ENCODE measurements around the gene HEATR3.

The HEATR3 gene

GRCh38 chr16:50069060-50069459 is 3.3 kb downstream of the HEATR3 start:
- no peak overlapping the region for H3K4me3 ChIP-seq (ENCODE audit: severe bottlenecking)
- H3K9me3 ChIP-seq (ENCODE audit: severe bottlenecking): no peaks in the 10 kb centered on the region
- peaks cover 49% of the 10 kb centered on the region for H3K36me3 ChIP-seq (ENCODE audit: low read depth)
- no peak for TF ChIP-seq CTCF (IDR thresholded peaks at IDR 0.05; ENCODE audit: poor library complexity, severe bottlenecking)
- H3K27ac ChIP-seq (ENCODE audit: poor library complexity, severe bottlenecking): no peak overlapping the region
- no peaks in the 10 kb centered on the region for H3K4me1 ChIP-seq (ENCODE audit: insufficient read depth, poor library complexity, severe bottlenecking)
- ATAC-seq (ENCODE audit: low read depth) (no peak), DNase-seq (ENCODE audit: low spot score) (no peak)
- H3K27me3 ChIP-seq (ENCODE audit: insufficient read depth, poor library complexity, severe bottlenecking): no peaks in the 10 kb centered on the region

- DNase-seq (ENCODE audit: low spot score) (no peak), ATAC-seq (ENCODE audit: low read depth) (no peak)
- no peaks in the 10 kb centered on the region for H3K4me1 ChIP-seq (ENCODE audit: insufficient read depth, poor library complexity, severe bottlenecking)
- no peak overlapping the region for H3K27ac ChIP-seq (ENCODE audit: poor library complexity, severe bottlenecking)
- no peaks in the 10 kb centered on the region for H3K27me3 ChIP-seq (ENCODE audit: insufficient read depth, poor library complexity, severe bottlenecking)
- TF ChIP-seq CTCF (IDR thresholded peaks at IDR 0.05; ENCODE audit: poor library complexity, severe bottlenecking): no peak
- no peak overlapping the region for H3K4me3 ChIP-seq (ENCODE audit: severe bottlenecking)
- no peaks in the 10 kb centered on the region for H3K9me3 ChIP-seq (ENCODE audit: severe bottlenecking)
- peaks cover 63% of the 10 kb centered on the region for H3K36me3 ChIP-seq (ENCODE audit: low read depth)
Observed at GRCh38 chr16:50071075-50071671, 5.4 kb downstream of the HEATR3 start.

GRCh38 chr16:50072730-50073129 is 7.0 kb downstream of the HEATR3 start:
- no peak for TF ChIP-seq CTCF (IDR thresholded peaks at IDR 0.05; ENCODE audit: poor library complexity, severe bottlenecking)
- H3K36me3 ChIP-seq (ENCODE audit: low read depth): peaks cover 73% of the 10 kb centered on the region
- no peak overlapping the region for H3K27ac ChIP-seq (ENCODE audit: poor library complexity, severe bottlenecking)
- H3K9me3 ChIP-seq (ENCODE audit: severe bottlenecking): no peaks in the 10 kb centered on the region
- DNase-seq (ENCODE audit: low spot score) (no peak), ATAC-seq (ENCODE audit: low read depth) (no peak)
- H3K27me3 ChIP-seq (ENCODE audit: insufficient read depth, poor library complexity, severe bottlenecking): no peaks in the 10 kb centered on the region
- H3K4me3 ChIP-seq (ENCODE audit: severe bottlenecking): no peak overlapping the region
- no peaks in the 10 kb centered on the region for H3K4me1 ChIP-seq (ENCODE audit: insufficient read depth, poor library complexity, severe bottlenecking)

GRCh38 chr16:50079397-50080140 is 13.8 kb downstream of the HEATR3 start:
- ATAC-seq (ENCODE audit: low read depth): no peak; the same call in 2 of the 3 replicates
- H3K36me3 ChIP-seq (ENCODE audit: low read depth): peaks cover 80% of the 10 kb centered on the region

More at GRCh38 chr16:50079397-50080140, 13.8 kb downstream of the HEATR3 start:
- no peak for DNase-seq (ENCODE audit: low spot score)
- Histone ChIP-seq H3K9me3 (ENCODE audit: severe bottlenecking) (no peaks in the 10 kb centered on the region), H3K27me3 (ENCODE audit: insufficient read depth, poor library complexity, severe bottlenecking) (no peaks in the 10 kb centered on the region), H3K4me1 (ENCODE audit: insufficient read depth, poor library complexity, severe bottlenecking) (no peaks in the 10 kb centered on the region), H3K4me3 (ENCODE audit: severe bottlenecking) (no peak overlapping the region), H3K27ac (ENCODE audit: poor library complexity, severe bottlenecking) (no peak overlapping the region)
- TF ChIP-seq CTCF (IDR thresholded peaks at IDR 0.05; ENCODE audit: poor library complexity, severe bottlenecking): no peak
